ENCODE measurements around the gene ZNF580. TPM values are rescaled to one million over a fixed set of nuclear protein-coding genes. Genes with fewer than 3 reads are reported as not detected.
A peak's percentile ranks its signal among the peaks of the same experiment; 100 is the strongest.

ZNF580 gene
- total RNA-seq, 1 donor from 2014 or later, result 2.4 TPM

GRCh38 chr19:55655648-55656040 is 14.8 kb downstream of the ZNF580 start:
- Histone ChIP-seq H3K27me3 (ENCODE audit: control insufficient read depth, insufficient read depth, low read length) (no peaks in the 10 kb centered on the region), H3K4me3 (ENCODE audit: low read depth, low read length) (peak overlapping the region; percentile 97), H3K36me3 (ENCODE audit: control insufficient read depth, insufficient read depth, low read length) (peaks cover 15% of the 10 kb centered on the region)
- no peak for TF ChIP-seq CTCF (IDR thresholded peaks at IDR 0.05; ENCODE audit: insufficient read depth, low read length, severe bottlenecking)
- DNase-seq (ENCODE audit: low read depth), result no peak
- FAIRE-seq, result no peak

GRCh38 chr19:55656552-55656951 is 15.8 kb downstream of the ZNF580 start:
- Histone ChIP-seq H3K4me3 (ENCODE audit: low read depth, low read length) (peak overlapping the region; percentile 97), H3K36me3 (ENCODE audit: control insufficient read depth, insufficient read depth, low read length) (peaks cover 22% of the 10 kb centered on the region), H3K27me3 (ENCODE audit: control insufficient read depth, insufficient read depth, low read length) (no peaks in the 10 kb centered on the region)
- no peak for TF ChIP-seq CTCF (IDR thresholded peaks at IDR 0.05; ENCODE audit: insufficient read depth, low read length, severe bottlenecking)
- DNase-seq (ENCODE audit: low read depth) (no peak), FAIRE-seq (peak; percentile 50)

GRCh38 chr19:55656988-55657747 is 16.4 kb downstream of the ZNF580 start:
- DNase-seq (ENCODE audit: low read depth), result no peak

GRCh38 chr19:55658846-55659459 is 18.2 kb downstream of the ZNF580 start:
- TF ChIP-seq CTCF (IDR thresholded peaks at IDR 0.05; ENCODE audit: insufficient read depth, low read length, severe bottlenecking), result no peak
- Histone ChIP-seq H3K36me3 (ENCODE audit: control insufficient read depth, insufficient read depth, low read length) (peaks cover 39% of the 10 kb centered on the region), H3K27me3 (ENCODE audit: control insufficient read depth, insufficient read depth, low read length) (no peaks in the 10 kb centered on the region), H3K4me3 (ENCODE audit: low read depth, low read length) (no peak overlapping the region)
- no peak for DNase-seq (ENCODE audit: low read depth)
- no peak for FAIRE-seq

More at GRCh38 chr19:55656988-55657747, 16.4 kb downstream of the ZNF580 start:
- peak overlapping the region; percentile 97 for H3K4me3 ChIP-seq (ENCODE audit: low read depth, low read length)
- H3K27me3 ChIP-seq (ENCODE audit: control insufficient read depth, insufficient read depth, low read length), result no peaks in the 10 kb centered on the region
- TF ChIP-seq CTCF (IDR thresholded peaks at IDR 0.05; ENCODE audit: insufficient read depth, low read length, severe bottlenecking), result no peak
- FAIRE-seq, result no peak
- H3K36me3 ChIP-seq (ENCODE audit: control insufficient read depth, insufficient read depth, low read length), result peaks cover 28% of the 10 kb centered on the region

- DNase-seq (ENCODE audit: low read depth) (no peak), FAIRE-seq (no peak)
- no peak for TF ChIP-seq CTCF (IDR thresholded peaks at IDR 0.05; ENCODE audit: insufficient read depth, low read length, severe bottlenecking)
Observed at GRCh38 chr19:55659822-55660221, 19.0 kb downstream of the ZNF580 start.

More at GRCh38 chr19:55659822-55660221, 19.0 kb downstream of the ZNF580 start:
- no peaks in the 10 kb centered on the region for H3K27me3 ChIP-seq (ENCODE audit: control insufficient read depth, insufficient read depth, low read length)
- H3K4me3 ChIP-seq (ENCODE audit: low read depth, low read length), result no peak overlapping the region
- H3K36me3 ChIP-seq (ENCODE audit: control insufficient read depth, insufficient read depth, low read length), result peaks cover 42% of the 10 kb centered on the region
